ENCODE data around the gene NRSN1.

Gene NRSN1

GRCh38 chr6:24157886-24158285, 31.9 kb downstream of the NRSN1 start:
- TF ChIP-seq GABPA (IDR thresholded peaks at IDR 0.05; ENCODE audit: low read depth) (no peak), POLR2AphosphoS5 (IDR thresholded peaks at IDR 0.05; ENCODE audit: low read depth) (no peak), SPI1 (IDR thresholded peaks at IDR 0.05; ENCODE audit: borderline replicate concordance, low read depth) (no peak)
- TF ChIP-seq, protein P1, sequence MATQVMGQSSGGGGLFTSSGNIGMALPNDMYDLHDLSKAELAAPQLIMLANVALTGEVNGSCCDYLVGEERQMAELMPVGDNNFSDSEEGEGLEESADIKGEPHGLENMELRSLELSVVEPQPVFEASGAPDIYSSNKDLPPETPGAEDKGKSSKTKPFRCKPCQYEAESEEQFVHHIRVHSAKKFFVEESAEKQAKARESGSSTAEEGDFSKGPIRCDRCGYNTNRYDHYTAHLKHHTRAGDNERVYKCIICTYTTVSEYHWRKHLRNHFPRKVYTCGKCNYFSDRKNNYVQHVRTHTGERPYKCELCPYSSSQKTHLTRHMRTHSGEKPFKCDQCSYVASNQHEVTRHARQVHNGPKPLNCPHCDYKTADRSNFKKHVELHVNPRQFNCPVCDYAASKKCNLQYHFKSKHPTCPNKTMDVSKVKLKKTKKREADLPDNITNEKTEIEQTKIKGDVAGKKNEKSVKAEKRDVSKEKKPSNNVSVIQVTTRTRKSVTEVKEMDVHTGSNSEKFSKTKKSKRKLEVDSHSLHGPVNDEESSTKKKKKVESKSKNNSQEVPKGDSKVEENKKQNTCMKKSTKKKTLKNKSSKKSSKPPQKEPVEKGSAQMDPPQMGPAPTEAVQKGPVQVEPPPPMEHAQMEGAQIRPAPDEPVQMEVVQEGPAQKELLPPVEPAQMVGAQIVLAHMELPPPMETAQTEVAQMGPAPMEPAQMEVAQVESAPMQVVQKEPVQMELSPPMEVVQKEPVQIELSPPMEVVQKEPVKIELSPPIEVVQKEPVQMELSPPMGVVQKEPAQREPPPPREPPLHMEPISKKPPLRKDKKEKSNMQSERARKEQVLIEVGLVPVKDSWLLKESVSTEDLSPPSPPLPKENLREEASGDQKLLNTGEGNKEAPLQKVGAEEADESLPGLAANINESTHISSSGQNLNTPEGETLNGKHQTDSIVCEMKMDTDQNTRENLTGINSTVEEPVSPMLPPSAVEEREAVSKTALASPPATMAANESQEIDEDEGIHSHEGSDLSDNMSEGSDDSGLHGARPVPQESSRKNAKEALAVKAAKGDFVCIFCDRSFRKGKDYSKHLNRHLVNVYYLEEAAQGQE (IDR thresholded peaks at IDR 0.05; ENCODE audit: insufficient replicate concordance, low read depth), result no peak
- TF ChIP-seq, protein P2, sequence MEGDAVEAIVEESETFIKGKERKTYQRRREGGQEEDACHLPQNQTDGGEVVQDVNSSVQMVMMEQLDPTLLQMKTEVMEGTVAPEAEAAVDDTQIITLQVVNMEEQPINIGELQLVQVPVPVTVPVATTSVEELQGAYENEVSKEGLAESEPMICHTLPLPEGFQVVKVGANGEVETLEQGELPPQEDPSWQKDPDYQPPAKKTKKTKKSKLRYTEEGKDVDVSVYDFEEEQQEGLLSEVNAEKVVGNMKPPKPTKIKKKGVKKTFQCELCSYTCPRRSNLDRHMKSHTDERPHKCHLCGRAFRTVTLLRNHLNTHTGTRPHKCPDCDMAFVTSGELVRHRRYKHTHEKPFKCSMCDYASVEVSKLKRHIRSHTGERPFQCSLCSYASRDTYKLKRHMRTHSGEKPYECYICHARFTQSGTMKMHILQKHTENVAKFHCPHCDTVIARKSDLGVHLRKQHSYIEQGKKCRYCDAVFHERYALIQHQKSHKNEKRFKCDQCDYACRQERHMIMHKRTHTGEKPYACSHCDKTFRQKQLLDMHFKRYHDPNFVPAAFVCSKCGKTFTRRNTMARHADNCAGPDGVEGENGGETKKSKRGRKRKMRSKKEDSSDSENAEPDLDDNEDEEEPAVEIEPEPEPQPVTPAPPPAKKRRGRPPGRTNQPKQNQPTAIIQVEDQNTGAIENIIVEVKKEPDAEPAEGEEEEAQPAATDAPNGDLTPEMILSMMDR (IDR thresholded peaks at IDR 0.05; ENCODE audit: insufficient read depth, low read length), result no peak
- Histone ChIP-seq H3K4me3 (replicated peaks; ENCODE audit: insufficient read depth, low read length) (no peak overlapping the region), H3K27me3 (ENCODE audit: insufficient read depth, poor library complexity, severe bottlenecking) (no peaks in the 10 kb centered on the region), H3K27ac (replicated peaks) (no peak overlapping the region)
- DNase-seq (ENCODE audit: low read depth in 1 of 2, low spot score in 1 of 2), result no peak

GRCh38 chr6:24183584-24183983, 57.6 kb downstream of the NRSN1 start:
- no peaks in the 10 kb centered on the region for H3K27me3 ChIP-seq (ENCODE audit: insufficient read depth, poor library complexity, severe bottlenecking)
- TF ChIP-seq, protein P1 (IDR thresholded peaks at IDR 0.05; ENCODE audit: insufficient replicate concordance, low read depth), result no peak
- TF ChIP-seq SPI1 (IDR thresholded peaks at IDR 0.05; ENCODE audit: borderline replicate concordance, low read depth), result no peak
- no peak for TF ChIP-seq GABPA (IDR thresholded peaks at IDR 0.05; ENCODE audit: low read depth)
- TF ChIP-seq, protein P2 (IDR thresholded peaks at IDR 0.05; ENCODE audit: insufficient read depth, low read length), result no peak
- TF ChIP-seq POLR2AphosphoS5 (IDR thresholded peaks at IDR 0.05; ENCODE audit: low read depth), result no peak
- no peak overlapping the region for H3K27ac ChIP-seq (replicated peaks)
- no peak overlapping the region for H3K4me3 ChIP-seq (replicated peaks; ENCODE audit: insufficient read depth, low read length)
- no peak for DNase-seq (ENCODE audit: low read depth in 1 of 2, low spot score in 1 of 2)

DNA sequence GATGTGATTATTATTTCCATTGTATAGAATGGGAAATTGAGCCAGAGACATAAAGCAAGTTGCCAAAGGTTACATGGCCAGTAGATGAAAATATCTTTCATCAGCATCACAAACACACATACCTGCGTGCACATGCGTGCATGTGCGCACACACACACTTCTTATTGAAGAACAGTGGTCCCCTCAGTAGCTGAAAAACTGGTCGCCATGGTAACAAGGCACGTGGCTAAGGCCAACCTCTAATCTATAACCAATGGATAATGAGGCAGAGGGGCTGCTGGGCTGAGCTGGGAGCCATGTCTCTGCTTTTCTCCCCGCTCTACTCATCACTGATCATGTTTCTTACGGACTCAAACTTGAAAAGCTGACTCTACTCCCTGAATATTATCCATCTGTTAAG, 60.3 kb downstream of the NRSN1 start:
- Histone ChIP-seq H3K27me3 (ENCODE audit: insufficient read depth, poor library complexity, severe bottlenecking) (no peaks in the 10 kb centered on the region), H3K27ac (replicated peaks) (no peak overlapping the region), H3K4me3 (replicated peaks; ENCODE audit: insufficient read depth, low read length) (no peak overlapping the region)
- no peak for DNase-seq (ENCODE audit: low read depth in 1 of 2, low spot score in 1 of 2)
- TF ChIP-seq, protein P2 (IDR thresholded peaks at IDR 0.05; ENCODE audit: insufficient read depth, low read length), result no peak
- TF ChIP-seq POLR2AphosphoS5 (IDR thresholded peaks at IDR 0.05; ENCODE audit: low read depth), result no peak
- TF ChIP-seq GABPA (IDR thresholded peaks at IDR 0.05; ENCODE audit: low read depth), result no peak
- TF ChIP-seq, protein P1 (IDR thresholded peaks at IDR 0.05; ENCODE audit: insufficient replicate concordance, low read depth), result no peak
- no peak for TF ChIP-seq SPI1 (IDR thresholded peaks at IDR 0.05; ENCODE audit: borderline replicate concordance, low read depth)
